Measurements from ENCODE around the gene SESTD1.

DNA sequence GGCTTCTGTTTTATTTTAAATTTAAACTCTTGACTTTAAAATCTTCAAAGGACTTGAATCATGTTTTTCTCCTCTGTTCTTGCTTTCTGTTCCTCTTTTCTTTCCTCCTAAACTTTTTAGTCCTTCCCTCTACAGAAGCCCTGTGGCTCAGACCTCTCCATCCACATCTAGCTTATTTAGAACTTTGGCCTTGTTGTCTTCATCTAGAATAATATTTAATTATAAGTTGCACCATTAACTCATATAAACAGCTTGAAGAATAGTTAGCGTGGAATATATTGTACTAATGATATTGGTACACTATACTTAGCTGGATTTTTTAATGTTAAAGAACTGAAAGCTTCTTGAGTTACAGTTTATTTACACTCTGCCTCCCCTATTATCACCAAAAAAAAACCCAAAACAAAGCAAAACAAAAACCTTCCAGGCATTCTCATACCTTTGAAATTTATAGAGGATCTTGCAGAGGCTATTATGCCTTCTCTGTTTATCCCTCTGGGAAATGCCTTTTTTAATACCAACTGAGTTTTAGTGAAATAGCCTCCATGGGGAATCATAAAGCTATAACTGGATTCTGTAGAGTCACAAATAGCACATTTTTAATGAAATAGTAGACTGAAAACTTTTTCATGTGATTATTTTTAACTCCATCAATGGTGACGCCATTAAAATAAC lies 205.5 kb downstream of the SESTD1 start:
- TF ChIP-seq, protein P1, sequence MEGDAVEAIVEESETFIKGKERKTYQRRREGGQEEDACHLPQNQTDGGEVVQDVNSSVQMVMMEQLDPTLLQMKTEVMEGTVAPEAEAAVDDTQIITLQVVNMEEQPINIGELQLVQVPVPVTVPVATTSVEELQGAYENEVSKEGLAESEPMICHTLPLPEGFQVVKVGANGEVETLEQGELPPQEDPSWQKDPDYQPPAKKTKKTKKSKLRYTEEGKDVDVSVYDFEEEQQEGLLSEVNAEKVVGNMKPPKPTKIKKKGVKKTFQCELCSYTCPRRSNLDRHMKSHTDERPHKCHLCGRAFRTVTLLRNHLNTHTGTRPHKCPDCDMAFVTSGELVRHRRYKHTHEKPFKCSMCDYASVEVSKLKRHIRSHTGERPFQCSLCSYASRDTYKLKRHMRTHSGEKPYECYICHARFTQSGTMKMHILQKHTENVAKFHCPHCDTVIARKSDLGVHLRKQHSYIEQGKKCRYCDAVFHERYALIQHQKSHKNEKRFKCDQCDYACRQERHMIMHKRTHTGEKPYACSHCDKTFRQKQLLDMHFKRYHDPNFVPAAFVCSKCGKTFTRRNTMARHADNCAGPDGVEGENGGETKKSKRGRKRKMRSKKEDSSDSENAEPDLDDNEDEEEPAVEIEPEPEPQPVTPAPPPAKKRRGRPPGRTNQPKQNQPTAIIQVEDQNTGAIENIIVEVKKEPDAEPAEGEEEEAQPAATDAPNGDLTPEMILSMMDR (conservative IDR thresholded peaks at IDR 0.05; ENCODE audit: low read length), result no peak
- TF ChIP-seq EZH2phosphoT487 (IDR thresholded peaks at IDR 0.05; ENCODE audit: borderline replicate concordance, low read depth, low read length), result no peak
